GM12892 (cell line): ENCODE results near the gene RAB3A.
"Not testable (repeated sequence)": the region's sequence is repeated elsewhere in the genome, so short reads cannot be mapped to it uniquely, and the experiment has no call there.

Experiments used
- DNase-seq: peaks from one replicate; pipeline ENCODE4 v3.0.0; 2011; ENCODE audit not compliant: insufficient read length
- FAIRE-seq: peaks from 2 replicates; lab custom pipeline; 2011; peaks lifted over from hg19 to GRCh38; lab: Jason Lieb, UNC
- POLR2A ChIP-seq: IDR thresholded peaks from 2 replicates; pipeline ENCODE4 v1.6.1; 2011; ENCODE audit warnings: low read depth, low read length, control low read depth
- POLR2AphosphoS5 ChIP-seq: IDR thresholded peaks from 2 replicates; pipeline ENCODE4 v1.6.1; 2011; ENCODE audit warnings: low read depth, low read length, control low read depth
- TAF1 ChIP-seq: IDR thresholded peaks from 2 replicates; pipeline ENCODE4 v1.6.1; 2011; ENCODE audit warnings: low read depth, mild to moderate bottlenecking, control low read depth, low read length, borderline replicate concordance

Gene RAB3A

DNA sequence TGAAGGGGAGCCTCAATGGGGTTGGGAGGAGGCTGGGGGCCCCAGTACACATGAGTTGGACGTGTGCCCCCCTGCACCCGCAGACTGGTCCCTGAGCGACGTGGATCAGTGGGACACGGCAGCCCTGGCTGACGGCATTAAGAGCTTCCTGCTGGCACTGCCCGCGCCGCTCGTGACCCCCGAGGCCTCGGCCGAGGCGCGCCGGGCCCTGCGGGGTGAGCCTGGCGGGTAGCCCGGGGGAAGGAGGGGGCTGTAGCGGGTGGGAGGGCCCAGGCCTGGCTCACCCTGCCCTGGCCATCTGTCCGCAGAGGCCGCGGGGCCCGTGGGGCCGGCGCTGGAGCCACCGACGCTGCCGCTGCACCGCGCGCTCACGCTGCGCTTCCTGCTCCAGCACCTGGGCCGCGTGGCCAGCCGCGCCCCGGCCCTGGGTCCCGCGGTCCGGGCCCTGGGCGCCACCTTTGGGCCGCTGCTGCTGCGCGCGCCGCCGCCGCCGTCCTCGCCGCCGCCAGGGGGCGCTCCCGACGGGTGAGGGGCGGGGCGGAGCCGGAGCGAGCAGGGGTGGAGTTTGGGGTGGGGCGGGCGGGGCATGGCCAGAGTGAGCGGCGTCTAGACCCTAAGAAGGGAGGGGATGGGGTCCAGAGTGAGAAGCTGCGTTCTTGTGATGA, 42.7 kb downstream of the RAB3A start:
- TF ChIP-seq POLR2A: peak; percentile 74; the same call in 1 of the 2 replicates
- 0 out of 2 replicates have a peak, but pooled peaks have one; percentile 15 for TF ChIP-seq POLR2AphosphoS5
- TF ChIP-seq TAF1: no peak
- DNase-seq (peak; percentile 97), FAIRE-seq (peak; percentile 94)

- FAIRE-seq (peak; percentile 14), DNase-seq (no peak)
- no peak for TF ChIP-seq POLR2A
- TF ChIP-seq POLR2AphosphoS5: no peak
- no peak for TF ChIP-seq TAF1
Measured at GRCh38 chr19:18160493-18160970, 43.3 kb downstream of the RAB3A start.

GRCh38 chr19:18159810-18160209, 44.0 kb downstream of the RAB3A start:
- no peak for DNase-seq
- FAIRE-seq: no peak
- no peak for TF ChIP-seq POLR2AphosphoS5
- no peak for TF ChIP-seq TAF1
- no peak for TF ChIP-seq POLR2A

GRCh38 chr19:18159059-18159616, 44.7 kb downstream of the RAB3A start:
- not testable (repeated sequence) for FAIRE-seq, DNase-seq

- DNase-seq (no peak), FAIRE-seq (no peak)
- TF ChIP-seq POLR2A (no peak), POLR2AphosphoS5 (no peak), TAF1 (no peak)
Measured at GRCh38 chr19:18158467-18158866, 45.4 kb downstream of the RAB3A start.

DNA sequence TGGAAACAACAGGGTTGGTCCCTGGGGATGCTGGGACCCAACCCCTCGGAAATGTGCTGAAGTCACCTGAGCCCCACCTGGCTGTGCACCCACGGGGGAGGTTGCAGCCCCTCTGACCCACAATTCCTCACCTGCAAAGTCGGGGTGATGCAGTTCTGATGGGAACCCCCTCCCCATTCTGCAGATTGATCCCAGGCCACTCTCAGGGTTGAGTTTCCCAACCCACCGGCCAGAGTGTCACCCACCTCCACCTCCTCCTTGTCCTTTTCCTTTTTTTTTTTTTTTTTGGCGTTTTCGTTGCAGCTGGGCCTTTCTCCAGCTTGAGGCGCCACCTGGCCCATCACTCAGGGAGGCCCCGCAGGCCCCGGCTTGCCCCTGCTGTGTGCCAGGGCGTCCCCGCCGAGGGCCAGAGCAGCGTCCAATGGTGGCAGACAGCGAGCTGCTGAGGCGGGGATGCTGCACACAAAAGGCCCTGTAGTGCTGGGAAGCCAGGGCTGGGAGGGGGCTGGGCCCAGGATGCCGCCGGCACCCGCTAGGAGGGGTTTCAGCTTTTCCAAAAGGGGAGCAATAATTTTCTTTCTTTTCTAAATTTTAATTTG, 46.3 kb downstream of the RAB3A start:
- TF ChIP-seq POLR2A: no peak
- no peak; the same call in 1 of the 2 replicates for TF ChIP-seq POLR2AphosphoS5
- TF ChIP-seq TAF1: no peak
- FAIRE-seq (no peak), DNase-seq (no peak)

- TF ChIP-seq POLR2A (no peak), POLR2AphosphoS5 (no peak), TAF1 (no peak)
- DNase-seq: no peak
- FAIRE-seq: no peak
Measured at GRCh38 chr19:18156841-18157464, 46.9 kb downstream of the RAB3A start.

GRCh38 chr19:18156268-18156667, 47.6 kb downstream of the RAB3A start:
- TF ChIP-seq POLR2A (no peak), POLR2AphosphoS5 (no peak), TAF1 (no peak)
- DNase-seq (no peak), FAIRE-seq (no peak)

DNA sequence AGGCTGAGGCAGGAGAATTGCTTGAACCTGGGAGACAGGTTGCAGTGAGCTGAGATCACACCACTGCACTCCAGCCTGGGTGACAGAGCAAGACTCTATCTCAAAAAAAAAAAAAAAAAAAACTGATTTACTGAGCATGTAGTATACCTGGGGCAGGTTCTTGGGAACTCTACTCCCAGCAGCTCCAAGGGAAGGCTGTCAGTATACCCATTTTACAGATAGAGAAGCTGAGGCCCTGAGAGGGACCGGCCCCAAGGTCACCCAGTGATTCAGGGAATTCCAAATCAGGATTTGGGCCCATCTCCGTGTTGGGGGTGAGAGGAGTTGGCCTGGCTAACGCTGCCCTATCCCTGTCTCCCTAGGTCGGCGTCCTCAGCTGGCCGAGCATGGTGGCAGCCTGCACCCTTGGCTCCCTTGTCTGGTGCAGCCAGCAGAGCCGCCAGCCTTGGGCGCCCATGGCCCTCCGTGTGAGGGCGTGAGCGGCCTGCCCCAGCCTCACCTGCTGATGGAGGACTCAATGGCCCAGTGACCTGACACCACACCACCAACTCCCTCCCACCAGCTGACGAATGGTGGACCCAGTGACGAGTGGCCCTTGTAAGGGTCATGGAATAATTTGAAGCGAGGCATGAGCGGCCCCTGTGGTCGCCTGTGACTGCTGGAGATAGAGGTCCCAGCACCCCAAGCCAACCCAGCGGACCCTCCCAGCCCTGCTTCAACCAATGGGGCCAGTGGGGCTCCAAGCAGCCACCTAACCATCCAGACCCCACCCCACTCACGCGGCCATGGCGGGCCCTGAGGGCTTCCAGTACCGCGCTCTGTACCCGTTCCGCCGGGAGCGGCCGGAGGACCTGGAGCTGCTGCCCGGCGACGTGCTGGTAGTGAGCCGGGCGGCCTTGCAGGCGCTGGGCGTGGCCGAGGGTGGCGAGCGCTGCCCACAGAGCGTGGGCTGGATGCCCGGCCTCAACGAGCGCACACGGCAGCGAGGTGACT, 48.5 kb downstream of the RAB3A start:
- FAIRE-seq: no peak
- DNase-seq: no peak
- no peak for TF ChIP-seq POLR2AphosphoS5
- TF ChIP-seq TAF1: no peak
- TF ChIP-seq POLR2A: no peak

DNA sequence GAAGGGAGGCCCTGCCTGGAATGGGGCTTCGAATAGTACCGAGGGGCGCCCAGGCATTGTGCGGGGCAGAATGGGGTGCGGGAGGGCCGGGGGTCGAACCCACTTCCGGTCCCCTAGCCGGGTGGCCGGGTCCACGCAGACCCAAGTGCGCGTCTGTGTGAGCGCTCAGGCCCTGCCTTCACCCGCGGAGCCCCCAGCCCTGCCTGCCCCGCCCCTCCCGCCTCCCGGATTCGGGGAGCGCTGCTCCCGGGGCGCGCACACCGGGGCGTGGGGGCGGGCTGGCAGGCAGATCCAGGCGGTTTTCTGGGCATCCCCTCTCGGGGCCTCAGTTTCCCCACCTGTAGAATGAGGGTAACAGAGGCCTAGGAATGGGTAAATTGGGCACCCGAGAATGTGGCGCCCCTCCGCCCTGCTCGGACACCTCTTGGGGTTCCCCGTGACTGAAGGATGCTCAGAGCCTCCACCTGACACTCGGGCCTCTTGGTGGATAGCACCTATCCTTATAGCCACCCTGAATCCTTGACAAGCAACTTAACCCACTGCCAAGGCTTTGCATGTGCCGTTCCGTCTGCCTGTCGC, 50.2 kb downstream of the RAB3A start:
- TF ChIP-seq TAF1 (no peak), POLR2A (no peak), POLR2AphosphoS5 (no peak)
- DNase-seq: no peak
- no peak for FAIRE-seq
